Smooth muscle cell (in vitro differentiated cells): ENCODE results near the gene TEF. TPM values are rescaled to one million over a fixed set of nuclear protein-coding genes. Genes with fewer than 3 reads are reported as not detected.

Source experiments
- DNase-seq: peaks from one replicate; lab custom pipeline; 2025; ENCODE audit not compliant: unreplicated experiment; lab: John Stamatoyannopoulos, UW
- H2AFZ ChIP-seq: fragments of 200-600 bp; sonication (generic); 2 replicates; pipeline ENCODE4 v1.6.0; 2016; ENCODE audit warnings: antibody characterized with exemption, low read depth, mild to moderate bottlenecking
- H3F3A ChIP-seq: fragments of 200-600 bp; sonication (generic); 2 replicates; pipeline ENCODE4 v1.6.0; 2017; ENCODE audit warnings: antibody characterized with exemption, low read depth
- H3K27ac ChIP-seq: fragments of 200-600 bp; sonication (generic); 2 replicates; pipeline ENCODE4 v1.5.1; 2016; ENCODE audit warnings: low read depth, mild to moderate bottlenecking
- H3K27me3 ChIP-seq: fragments of 200-600 bp; sonication (generic); 2 replicates; pipeline ENCODE4 v1.6.1; 2016; ENCODE audit warnings: low read depth, mild to moderate bottlenecking
- H3K36me3 ChIP-seq: fragments of 200-600 bp; sonication (generic); 2 replicates; pipeline ENCODE4 v1.5.1; 2016; ENCODE audit warnings: low read depth
- H3K4me1 ChIP-seq: fragments of 200-600 bp; sonication (generic); 2 replicates; pipeline ENCODE4 v1.5.1; 2016; ENCODE audit warnings: low read depth
- H3K4me2 ChIP-seq: fragments of 200-600 bp; sonication (generic); 2 replicates; pipeline ENCODE4 v1.6.0; 2016; ENCODE audit warnings: mild to moderate bottlenecking
- H3K4me3 ChIP-seq: fragments of 200-600 bp; sonication (generic); 2 replicates; pipeline ENCODE4 v1.5.1; 2016; ENCODE audit warnings: mild to moderate bottlenecking
- H3K79me2 ChIP-seq: fragments of 200-600 bp; sonication (generic); 2 replicates; pipeline ENCODE4 v1.6.0; 2016; ENCODE audit warnings: low read depth, mild to moderate bottlenecking
- H3K9ac ChIP-seq: fragments of 200-600 bp; sonication (generic); 2 replicates; pipeline ENCODE4 v1.6.0; 2016; ENCODE audit warnings: low read depth
- H3K9me3 ChIP-seq: fragments of 200-600 bp; sonication (generic); replicated peaks from 2 replicates; pipeline ENCODE4 v1.5.1; 2016; ENCODE audit warnings: low read depth
- H4K20me1 ChIP-seq: fragments of 200-600 bp; sonication (generic); 2 replicates; pipeline ENCODE4 v1.6.0; 2016; ENCODE audit warnings: low read depth
- CTCF ChIP-seq: fragments of 200-600 bp; sonication (generic); IDR thresholded peaks from 2 replicates; pipeline ENCODE4 v1.5.1; 2017; ENCODE audit warnings: borderline replicate concordance, mild to moderate bottlenecking, antibody characterized with exemption; ENCODE audit not compliant: insufficient read depth, poor library complexity, severe bottlenecking
- WGBS: methylation state at CpG from one replicate; pipeline ENCODE4 v1.1.7; 2016; ENCODE audit warnings: low lambda C conversion rate; 5-methylcytosine and 5-hydroxymethylcytosine counted together
- polyA plus RNA-seq: library from polyadenylated mRNA; unstranded; fragments of >200 nt; fragmentation: Nextera tagmentation; extraction: Ambion mirVana; gene quantifications from 2 replicates; pipeline ENCODE4 v1.2.1, GENCODE V29; 2016
- total RNA-seq: library from RNA; depleted of rRNA; stranded (reverse); fragments of >200 nt; gene quantifications from 2 replicates; pipeline ENCODE4 v1.2.3, GENCODE V29; 2014

Gene TEF
- total and polyA plus RNA-seq, 2 experiments from 2014 or later = 6.4 to 7.6 TPM

DNA sequence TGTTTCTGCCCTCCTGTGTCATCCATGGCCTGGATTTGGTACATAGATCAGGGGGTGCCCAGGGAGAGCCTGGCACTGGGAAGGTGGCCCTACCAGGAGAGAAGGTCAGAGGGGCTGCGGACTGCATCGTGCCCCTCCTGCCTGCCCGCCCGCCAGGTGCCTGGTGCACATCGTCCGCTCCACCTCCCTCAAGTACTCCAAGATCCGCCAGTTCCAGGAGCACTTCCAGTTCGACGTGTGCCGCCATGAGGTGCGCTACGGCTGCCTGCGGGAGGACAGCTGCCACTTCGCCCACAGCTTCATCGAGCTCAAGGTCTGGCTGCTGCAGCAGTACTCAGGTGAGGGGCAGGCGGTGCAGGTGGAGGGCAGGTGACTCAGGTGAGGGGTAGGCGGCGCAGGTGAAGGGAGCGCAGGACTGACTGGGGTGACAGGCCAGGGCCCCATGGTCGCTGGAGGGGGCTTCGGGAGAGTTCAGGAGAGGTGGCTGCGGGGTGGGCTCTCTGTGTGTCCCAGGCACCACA lies 32.7 kb upstream of the TEF start:
- Histone ChIP-seq H2AFZ (no peak overlapping the region), H3F3A (no peaks in the 10 kb centered on the region), H3K9me3 (no peaks in the 10 kb centered on the region), H3K79me2 (no peaks in the 10 kb centered on the region), H3K9ac (no peak overlapping the region), H3K36me3 (no peaks in the 10 kb centered on the region), H4K20me1 (no peaks in the 10 kb centered on the region), H3K4me1 (no peaks in the 10 kb centered on the region), H3K27ac (no peak overlapping the region), H3K4me3 (no peak overlapping the region), H3K27me3 (no peaks in the 10 kb centered on the region), H3K4me2 (no peak overlapping the region)
- 98% methylated on average over 17 of the region's 22 CpGs for WGBS
- no peak for DNase-seq
- TF ChIP-seq CTCF = no peak

GRCh38 chr22:41350087-41350486 lies 31.7 kb upstream of the TEF start:
- WGBS = 94% methylated on average over 4 of the region's 4 CpGs
- Histone ChIP-seq H3K79me2 (no peaks in the 10 kb centered on the region), H3K9ac (no peak overlapping the region), H2AFZ (no peak overlapping the region), H3K4me2 (no peak overlapping the region), H3K36me3 (no peaks in the 10 kb centered on the region), H4K20me1 (no peaks in the 10 kb centered on the region), H3K27me3 (no peaks in the 10 kb centered on the region), H3F3A (no peaks in the 10 kb centered on the region), H3K27ac (no peak overlapping the region), H3K4me3 (no peak overlapping the region), H3K4me1 (no peaks in the 10 kb centered on the region), H3K9me3 (no peaks in the 10 kb centered on the region)
- no peak for TF ChIP-seq CTCF
- DNase-seq = no peak

DNA sequence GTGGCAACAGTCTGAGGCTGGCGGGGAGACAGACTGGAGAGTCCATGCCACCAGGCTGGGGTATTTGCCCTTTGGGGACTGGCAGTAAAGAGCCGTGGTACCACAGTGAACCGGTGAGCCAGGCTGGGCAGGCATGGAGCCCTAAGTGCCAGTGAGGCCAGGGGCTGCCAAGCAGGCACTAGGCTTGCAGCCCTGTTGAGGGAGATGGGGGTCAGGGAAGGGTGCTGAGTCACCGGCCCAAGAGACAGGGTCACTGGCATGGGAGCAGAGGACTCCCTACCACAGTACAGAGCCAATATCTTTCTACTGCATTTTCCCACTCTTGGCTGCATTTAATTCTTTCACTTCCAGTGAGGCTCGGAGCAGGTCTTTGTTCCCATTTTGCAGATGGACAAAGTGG lies 30.7 kb upstream of the TEF start:
- no peak for TF ChIP-seq CTCF
- no peak overlapping the region for H2AFZ ChIP-seq
- H3K4me2 ChIP-seq = no peak overlapping the region
- no peak overlapping the region for H3K4me3 ChIP-seq
- H3F3A ChIP-seq = no peaks in the 10 kb centered on the region
- no peak overlapping the region for H3K9ac ChIP-seq
- DNase-seq = no peak
- no peaks in the 10 kb centered on the region for H3K79me2 ChIP-seq
- H3K27me3 ChIP-seq = no peaks in the 10 kb centered on the region
- H3K27ac ChIP-seq = no peak overlapping the region
- H3K9me3 ChIP-seq = no peaks in the 10 kb centered on the region
- 100% methylated on average over 5 of the region's 5 CpGs for WGBS
- H3K36me3 ChIP-seq = no peaks in the 10 kb centered on the region
- H4K20me1 ChIP-seq = no peaks in the 10 kb centered on the region
- no peaks in the 10 kb centered on the region for H3K4me1 ChIP-seq

- Histone ChIP-seq H2AFZ (no peak overlapping the region), H3K9ac (peak overlapping the region; percentile 27), H3F3A (no peaks in the 10 kb centered on the region), H4K20me1 (no peaks in the 10 kb centered on the region), H3K27me3 (no peaks in the 10 kb centered on the region), H3K4me3 (no peak overlapping the region), H3K36me3 (no peaks in the 10 kb centered on the region), H3K4me2 (no peak overlapping the region), H3K9me3 (no peaks in the 10 kb centered on the region), H3K27ac (peak overlapping the region; percentile 80), H3K79me2 (no peaks in the 10 kb centered on the region), H3K4me1 (no peaks in the 10 kb centered on the region)
- no peak for DNase-seq
- no peak for TF ChIP-seq CTCF
- WGBS = 50% methylated on average over 6 of the region's 6 CpGs
These were observed 29.7 kb upstream of the TEF start for GRCh38 chr22:41352058-41352457.
